ENCODE measurements around the gene APPL2. TPM values are rescaled to one million over a fixed set of nuclear protein-coding genes. Genes with fewer than 3 reads are reported as not detected.

The APPL2 gene
- total RNA-seq, 1 experiment from 2014 or later, result 45.8 TPM

DNA sequence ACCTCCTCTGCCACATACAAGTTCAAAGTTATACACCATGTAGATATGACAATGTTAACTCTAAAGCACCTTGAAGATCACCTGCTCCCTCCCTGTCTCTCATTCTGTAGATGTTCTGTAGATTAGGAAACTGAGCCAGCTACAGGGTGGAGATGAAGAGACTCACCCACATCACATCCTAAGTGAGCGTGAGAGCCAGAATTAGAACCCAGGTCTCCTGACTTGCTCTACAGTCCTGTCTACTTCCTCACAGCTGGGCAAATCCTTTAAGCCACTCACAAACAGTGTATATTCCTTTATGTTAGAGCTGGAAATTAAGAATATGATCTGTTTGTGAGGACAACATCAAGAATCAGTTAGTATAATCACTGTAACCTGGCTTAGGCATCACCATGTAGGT, 1.8 kb downstream of the APPL2 start:
- Mint-ChIP-seq H3K36me3 (ENCODE audit: insufficient read depth, unreplicated experiment) (peaks cover 26% of the 10 kb centered on the region), H3K4me3 (ENCODE audit: low read depth, unreplicated experiment) (peak overlapping the region; percentile 80), H3K9me3 (ENCODE audit: low read depth, unreplicated experiment) (no peaks in the 10 kb centered on the region), H3K27ac (ENCODE audit: unreplicated experiment) (peak overlapping the region; percentile 3), H3K4me1 (ENCODE audit: low read depth, unreplicated experiment) (peaks cover 33% of the 10 kb centered on the region), H3K27me3 (ENCODE audit: unreplicated experiment) (no peaks in the 10 kb centered on the region)
- TF ChIP-seq, protein P1, sequence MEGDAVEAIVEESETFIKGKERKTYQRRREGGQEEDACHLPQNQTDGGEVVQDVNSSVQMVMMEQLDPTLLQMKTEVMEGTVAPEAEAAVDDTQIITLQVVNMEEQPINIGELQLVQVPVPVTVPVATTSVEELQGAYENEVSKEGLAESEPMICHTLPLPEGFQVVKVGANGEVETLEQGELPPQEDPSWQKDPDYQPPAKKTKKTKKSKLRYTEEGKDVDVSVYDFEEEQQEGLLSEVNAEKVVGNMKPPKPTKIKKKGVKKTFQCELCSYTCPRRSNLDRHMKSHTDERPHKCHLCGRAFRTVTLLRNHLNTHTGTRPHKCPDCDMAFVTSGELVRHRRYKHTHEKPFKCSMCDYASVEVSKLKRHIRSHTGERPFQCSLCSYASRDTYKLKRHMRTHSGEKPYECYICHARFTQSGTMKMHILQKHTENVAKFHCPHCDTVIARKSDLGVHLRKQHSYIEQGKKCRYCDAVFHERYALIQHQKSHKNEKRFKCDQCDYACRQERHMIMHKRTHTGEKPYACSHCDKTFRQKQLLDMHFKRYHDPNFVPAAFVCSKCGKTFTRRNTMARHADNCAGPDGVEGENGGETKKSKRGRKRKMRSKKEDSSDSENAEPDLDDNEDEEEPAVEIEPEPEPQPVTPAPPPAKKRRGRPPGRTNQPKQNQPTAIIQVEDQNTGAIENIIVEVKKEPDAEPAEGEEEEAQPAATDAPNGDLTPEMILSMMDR (IDR thresholded peaks at IDR 0.05; ENCODE audit: unreplicated experiment), result no peak
- no peak for DNase-seq
- BruUV-seq (replicated peaks), result no TSS peak
- intact Hi-C loops (cut with micrococcal nuclease; ENCODE audit: unreplicated experiment), result loop anchor here (2.0 to 5.0 kb wide), 2 partner anchors 101 to 148 kb away; no protein-coding TSS in a partner anchor
- CTCF ChIA-PET, result no interaction called here

DNA sequence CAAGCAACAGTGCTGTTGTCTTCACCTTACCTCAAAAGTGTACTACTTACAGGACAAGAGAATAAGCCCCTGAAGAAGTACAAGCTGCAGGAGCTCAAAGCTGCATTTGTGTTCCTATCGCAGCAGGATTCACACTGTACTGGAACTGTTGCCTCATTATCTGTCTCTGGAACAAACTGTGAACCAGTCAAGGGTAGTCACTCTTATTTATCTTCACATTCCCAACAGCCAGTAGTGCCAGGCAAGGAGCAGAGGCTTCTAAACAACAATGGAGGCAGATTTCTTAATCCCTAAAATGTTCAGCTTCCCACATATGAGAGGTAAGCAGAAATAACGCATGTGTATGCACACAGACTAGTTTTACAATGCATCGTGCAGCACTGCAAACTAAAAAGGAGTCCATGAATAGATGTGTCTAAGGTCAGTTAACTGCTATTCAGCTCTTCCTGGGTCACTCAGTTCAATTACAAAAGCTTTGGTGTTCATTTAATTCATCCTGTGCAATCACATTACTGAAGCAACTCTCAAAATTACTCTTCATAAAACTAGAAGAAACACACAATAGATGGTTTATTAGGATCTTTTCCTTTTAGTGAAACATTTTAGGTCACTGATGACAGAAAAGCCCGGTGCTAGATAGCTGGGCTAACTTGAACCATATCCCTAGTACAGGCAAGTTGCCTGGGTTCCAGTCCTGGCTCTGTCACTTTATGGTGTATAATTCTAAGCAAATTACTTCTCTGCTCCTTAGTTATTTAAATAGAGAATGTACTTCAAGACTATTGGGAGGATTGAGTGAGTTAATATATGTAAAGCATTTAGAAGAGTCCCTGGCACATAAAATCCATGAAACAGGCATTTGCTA, 2.7 kb downstream of the APPL2 start:
- Mint-ChIP-seq H3K27ac (ENCODE audit: unreplicated experiment) (no peak overlapping the region), H3K27me3 (ENCODE audit: unreplicated experiment) (no peaks in the 10 kb centered on the region), H3K4me1 (ENCODE audit: low read depth, unreplicated experiment) (peaks cover 33% of the 10 kb centered on the region), H3K36me3 (ENCODE audit: insufficient read depth, unreplicated experiment) (peaks cover 26% of the 10 kb centered on the region), H3K4me3 (ENCODE audit: low read depth, unreplicated experiment) (no peak overlapping the region), H3K9me3 (ENCODE audit: low read depth, unreplicated experiment) (no peaks in the 10 kb centered on the region)
- DNase-seq, result no peak
- intact Hi-C loops (cut with micrococcal nuclease; ENCODE audit: unreplicated experiment), result loop anchor here (5.0 kb wide), 1 partner anchor 149 kb away; no protein-coding TSS in a partner anchor
- BruUV-seq (replicated peaks), result no TSS peak
- CTCF ChIA-PET, result interaction anchor here (0.6 kb wide), 1 partner anchor 19 kb away, joined by 3 read pairs; no protein-coding TSS in a partner anchor
- TF ChIP-seq, protein P1 (IDR thresholded peaks at IDR 0.05; ENCODE audit: unreplicated experiment), result no peak

DNA sequence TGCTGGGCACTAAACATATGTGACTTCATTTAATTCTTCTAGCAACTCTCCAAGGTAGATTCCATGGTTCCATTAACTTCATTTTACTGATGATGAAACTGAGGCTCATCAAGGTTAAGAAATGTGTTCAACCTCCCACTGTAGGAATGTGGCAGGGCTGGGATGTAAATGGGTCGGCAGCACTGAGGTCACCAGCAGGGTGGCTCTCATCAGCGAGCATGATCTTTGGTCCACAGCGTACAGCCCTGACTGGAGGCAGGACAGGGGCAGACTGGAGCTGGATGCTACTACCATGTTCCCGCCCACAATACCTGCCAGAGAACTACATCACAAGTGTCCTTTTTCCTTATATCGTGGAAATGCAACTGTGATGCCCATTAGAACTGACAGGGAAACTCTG, 4.6 kb downstream of the APPL2 start:
- no peak overlapping the region for H3K4me3 Mint-ChIP-seq (ENCODE audit: low read depth, unreplicated experiment)
- peaks cover 27% of the 10 kb centered on the region for H3K4me1 Mint-ChIP-seq (ENCODE audit: low read depth, unreplicated experiment)
- intact Hi-C loops (cut with micrococcal nuclease; ENCODE audit: unreplicated experiment), result loop anchor here (5.0 kb wide), 1 partner anchor 151 kb away; no protein-coding TSS in a partner anchor
- no peak overlapping the region for H3K27ac Mint-ChIP-seq (ENCODE audit: unreplicated experiment)
- H3K27me3 Mint-ChIP-seq (ENCODE audit: unreplicated experiment), result no peaks in the 10 kb centered on the region
- no TSS peak for BruUV-seq (replicated peaks)
- peaks cover 22% of the 10 kb centered on the region for H3K36me3 Mint-ChIP-seq (ENCODE audit: insufficient read depth, unreplicated experiment)
- CTCF ChIA-PET, result no interaction called here
- no peak for DNase-seq
- no peaks in the 10 kb centered on the region for H3K9me3 Mint-ChIP-seq (ENCODE audit: low read depth, unreplicated experiment)
- TF ChIP-seq, protein P1 (IDR thresholded peaks at IDR 0.05; ENCODE audit: unreplicated experiment), result no peak

DNA sequence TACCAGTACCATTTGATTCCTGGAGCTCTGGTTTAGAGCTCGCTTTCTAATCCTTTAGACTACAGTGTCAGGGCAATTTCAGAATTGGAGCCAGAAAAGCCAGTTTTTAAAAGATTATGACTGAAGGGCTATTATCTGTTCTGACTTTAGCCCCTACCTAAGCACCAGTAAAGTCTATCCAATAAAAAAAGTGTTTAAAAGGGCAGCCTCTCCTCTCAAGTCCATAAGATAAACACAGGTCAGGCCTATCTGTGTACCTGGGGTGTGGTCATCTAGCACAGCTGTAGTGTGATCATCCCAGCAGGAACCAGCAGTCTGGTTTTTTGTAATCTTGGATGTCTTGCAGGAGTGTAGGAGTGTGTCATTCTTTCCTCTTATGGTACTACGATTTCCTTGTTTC, 6.6 kb downstream of the APPL2 start:
- intact Hi-C loops (cut with micrococcal nuclease; ENCODE audit: unreplicated experiment), result no loop called here

More for the DNA sequence above, 6.6 kb downstream of the APPL2 start:
- Mint-ChIP-seq H3K9me3 (ENCODE audit: low read depth, unreplicated experiment) (no peaks in the 10 kb centered on the region), H3K27me3 (ENCODE audit: unreplicated experiment) (no peaks in the 10 kb centered on the region), H3K27ac (ENCODE audit: unreplicated experiment) (no peak overlapping the region), H3K4me3 (ENCODE audit: low read depth, unreplicated experiment) (no peak overlapping the region), H3K36me3 (ENCODE audit: insufficient read depth, unreplicated experiment) (peaks cover 1% of the 10 kb centered on the region), H3K4me1 (ENCODE audit: low read depth, unreplicated experiment) (peaks cover 18% of the 10 kb centered on the region)
- DNase-seq, result no peak
- CTCF ChIA-PET, result no interaction called here
- TF ChIP-seq, protein P1 (IDR thresholded peaks at IDR 0.05; ENCODE audit: unreplicated experiment), result no peak
- BruUV-seq (replicated peaks), result no TSS peak
